Choroid plexus epithelial cell (primary cell): ENCODE results near the gene MASP1.

Experiments used
- DNase-seq: peaks from one replicate; pipeline ENCODE4 v3.0.0-alpha.2; 2010; ENCODE audit warnings: low read depth
- H3K4me3 ChIP-seq: 2 replicates; pipeline ENCODE4 v1.5.1; 2011; ENCODE audit warnings: low read depth, mild to moderate bottlenecking, control low read depth, low read length, moderate library complexity
- TF ChIP-seq, protein P1 (sequence below): conservative IDR thresholded peaks from 2 replicates; pipeline ENCODE4 v1.5.1; 2011; ENCODE audit warnings: low read depth, mild to moderate bottlenecking, control low read depth, inconsistent platforms, low read length, moderate library complexity

Gene MASP1

DNA sequence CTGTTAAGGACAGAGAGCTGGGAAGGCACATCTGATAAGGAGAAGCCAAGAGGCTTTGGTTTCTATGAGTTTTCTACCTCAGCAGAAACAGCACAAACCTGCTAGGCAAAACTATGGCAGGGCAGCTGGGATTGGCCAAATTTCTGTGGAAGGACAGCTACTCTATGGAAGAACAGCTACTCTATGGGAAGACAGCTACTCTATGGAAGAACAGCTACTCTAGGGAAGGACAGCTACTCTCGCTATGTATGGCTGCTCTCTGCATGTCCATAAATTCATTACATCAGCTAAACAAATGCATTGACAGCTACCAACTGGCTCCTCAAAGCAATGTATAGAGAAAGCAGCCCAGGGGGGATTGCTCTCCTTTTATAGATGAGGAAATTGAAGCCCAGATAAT, 24.8 kb downstream of the MASP1 start:
- TF ChIP-seq, protein P1, sequence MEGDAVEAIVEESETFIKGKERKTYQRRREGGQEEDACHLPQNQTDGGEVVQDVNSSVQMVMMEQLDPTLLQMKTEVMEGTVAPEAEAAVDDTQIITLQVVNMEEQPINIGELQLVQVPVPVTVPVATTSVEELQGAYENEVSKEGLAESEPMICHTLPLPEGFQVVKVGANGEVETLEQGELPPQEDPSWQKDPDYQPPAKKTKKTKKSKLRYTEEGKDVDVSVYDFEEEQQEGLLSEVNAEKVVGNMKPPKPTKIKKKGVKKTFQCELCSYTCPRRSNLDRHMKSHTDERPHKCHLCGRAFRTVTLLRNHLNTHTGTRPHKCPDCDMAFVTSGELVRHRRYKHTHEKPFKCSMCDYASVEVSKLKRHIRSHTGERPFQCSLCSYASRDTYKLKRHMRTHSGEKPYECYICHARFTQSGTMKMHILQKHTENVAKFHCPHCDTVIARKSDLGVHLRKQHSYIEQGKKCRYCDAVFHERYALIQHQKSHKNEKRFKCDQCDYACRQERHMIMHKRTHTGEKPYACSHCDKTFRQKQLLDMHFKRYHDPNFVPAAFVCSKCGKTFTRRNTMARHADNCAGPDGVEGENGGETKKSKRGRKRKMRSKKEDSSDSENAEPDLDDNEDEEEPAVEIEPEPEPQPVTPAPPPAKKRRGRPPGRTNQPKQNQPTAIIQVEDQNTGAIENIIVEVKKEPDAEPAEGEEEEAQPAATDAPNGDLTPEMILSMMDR, result no peak
- DNase-seq, result no peak
- no peak overlapping the region for H3K4me3 ChIP-seq

DNA sequence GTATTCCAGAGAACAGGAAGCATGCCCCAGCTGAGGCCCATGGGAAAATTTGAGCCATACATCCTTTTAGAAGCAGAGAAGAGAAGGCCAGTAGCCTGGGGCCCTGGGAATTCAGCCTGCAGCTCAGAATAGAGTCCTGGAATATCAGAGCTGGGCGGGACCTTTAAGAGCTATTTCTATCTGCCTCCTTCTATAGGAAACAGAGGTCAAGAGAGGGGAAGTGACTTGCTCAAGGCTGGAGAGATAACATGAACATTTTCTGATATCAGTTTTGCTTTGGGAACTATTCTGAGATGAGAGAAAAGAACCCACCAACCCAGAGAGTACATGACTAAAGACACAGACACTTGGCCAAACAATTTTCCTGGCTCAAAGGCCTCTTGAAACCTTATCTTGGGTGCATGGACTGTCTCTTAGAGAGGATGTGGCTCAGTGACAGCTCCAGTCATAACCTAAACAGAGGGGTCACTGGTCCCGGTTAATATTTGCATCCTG, 26.0 kb downstream of the MASP1 start:
- DNase-seq, result no peak
- TF ChIP-seq, protein P1, result no peak
- H3K4me3 ChIP-seq, result no peak overlapping the region

DNA sequence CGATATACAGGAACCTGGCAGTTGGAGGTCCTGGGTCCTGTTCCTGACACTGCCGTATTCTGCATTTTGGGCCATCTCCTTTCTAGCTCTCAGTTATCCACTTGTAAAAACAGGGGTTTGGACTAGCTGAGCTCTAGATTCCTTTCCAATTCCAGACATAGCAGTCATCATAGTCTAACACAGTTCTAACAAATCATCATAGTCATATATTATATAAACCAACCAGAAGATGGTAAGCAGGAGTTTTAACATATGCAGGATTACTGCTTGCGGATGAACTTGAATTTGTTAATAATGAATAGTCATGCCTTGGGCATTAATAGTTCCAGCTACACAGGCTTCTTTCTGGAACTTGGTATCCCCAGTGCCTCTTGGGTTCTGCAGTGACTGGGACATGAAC, 26.6 kb downstream of the MASP1 start:
- no peak overlapping the region for H3K4me3 ChIP-seq
- TF ChIP-seq, protein P1, result no peak
- peak; percentile 60 for DNase-seq

DNA sequence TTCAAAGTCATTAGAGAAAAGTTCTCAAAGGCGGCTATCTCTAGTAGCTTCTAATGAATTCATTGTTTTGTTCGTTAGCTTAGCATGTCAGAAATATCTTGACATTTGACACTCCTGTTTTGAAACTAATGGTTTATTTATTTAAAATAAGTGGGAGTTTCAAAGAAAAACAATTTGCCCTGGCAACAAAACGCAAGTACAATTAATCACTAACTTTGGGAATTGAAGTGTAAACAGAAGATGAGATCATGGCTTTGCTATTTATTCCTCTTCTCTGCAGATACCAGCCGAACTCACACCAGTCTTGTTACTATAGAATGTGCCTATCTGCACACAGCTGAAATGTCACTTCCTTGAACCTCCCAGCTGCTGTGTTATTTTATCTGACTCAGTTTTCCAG, 27.5 kb downstream of the MASP1 start:
- no peak overlapping the region for H3K4me3 ChIP-seq
- DNase-seq, result peak; percentile 85
- TF ChIP-seq, protein P1, result no peak

DNA sequence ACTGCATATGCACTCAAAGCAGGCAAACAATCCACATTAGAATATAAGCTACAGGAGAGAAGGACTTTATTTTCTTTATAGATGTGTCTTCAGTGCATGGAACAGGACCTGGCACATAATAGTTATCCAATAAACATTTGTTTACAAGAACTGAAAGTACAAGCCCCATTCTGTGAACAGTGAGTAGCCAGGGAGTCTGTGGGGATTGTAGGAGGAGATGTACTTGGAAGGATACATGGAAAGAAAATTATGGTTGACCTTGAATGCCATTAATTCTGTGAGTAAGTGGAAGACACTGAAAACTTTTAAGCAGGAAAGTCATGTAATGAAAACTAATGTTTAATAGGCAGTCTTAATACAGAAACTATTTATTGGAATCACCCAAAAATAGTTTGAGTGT, 28.3 kb downstream of the MASP1 start:
- TF ChIP-seq, protein P1, result no peak

DNA sequence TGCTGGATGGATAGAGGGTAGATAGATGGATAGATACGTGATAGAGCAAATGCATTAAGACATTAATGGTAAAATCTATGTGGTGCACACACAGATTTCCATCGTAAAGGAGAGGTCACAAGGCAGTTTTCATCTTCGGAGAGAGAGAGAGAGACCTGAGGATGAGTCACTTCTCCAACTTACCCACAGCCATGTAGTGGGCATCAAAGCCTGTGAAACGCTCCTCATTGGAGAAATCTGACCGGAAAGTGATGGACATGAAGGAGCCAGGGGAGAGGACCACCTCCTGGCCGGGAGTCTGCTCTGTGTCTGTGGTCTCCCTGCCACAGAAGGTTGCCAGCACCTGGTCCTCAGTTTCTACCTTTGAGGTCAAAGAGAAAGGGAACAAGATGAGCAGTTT, 29.2 kb downstream of the MASP1 start:
- DNase-seq, result no peak

More for the DNA sequence above, 28.3 kb downstream of the MASP1 start:
- no peak for DNase-seq
- H3K4me3 ChIP-seq, result no peak overlapping the region

DNA sequence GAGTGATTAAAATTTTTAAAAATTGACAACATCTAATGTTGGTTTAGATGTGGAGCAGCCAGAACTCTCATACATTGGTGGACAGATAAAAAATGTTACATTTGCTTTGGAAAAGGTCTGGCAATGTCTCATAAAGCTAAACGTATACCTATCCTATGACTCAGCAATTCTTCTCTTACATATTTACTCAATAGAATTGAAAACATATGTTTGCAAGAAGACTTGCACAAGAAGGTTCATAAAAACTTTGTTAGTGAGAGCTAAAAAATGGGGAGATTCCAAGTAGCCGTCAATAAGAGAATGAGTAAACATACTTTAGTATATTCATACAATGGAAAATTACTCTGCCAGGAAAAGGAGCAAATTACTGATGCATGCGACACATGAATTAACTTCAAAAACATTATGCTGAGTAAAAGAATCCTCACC, 30.0 kb downstream of the MASP1 start:
- no peak overlapping the region for H3K4me3 ChIP-seq
- peak; percentile 76 for DNase-seq

More for the DNA sequence above, 29.2 kb downstream of the MASP1 start:
- TF ChIP-seq, protein P1, result no peak
- H3K4me3 ChIP-seq, result no peak overlapping the region

More for the DNA sequence above, 30.0 kb downstream of the MASP1 start:
- TF ChIP-seq, protein P1, result no peak
